Natural killer cell (primary cell): ENCODE results near the gene DNAH14. TPM values are rescaled to one million over a fixed set of nuclear protein-coding genes. Genes with fewer than 3 reads are reported as not detected.

Experiments
- ATAC-seq, 3 donors: fragments of 150-1000 bp in 2 of 3; fragments of 200-7000 bp in 1 of 3; cut with Tn5 transposase; 1 replicate in 1 of 3; 2 replicates in 2 of 3; pipeline ENCODE4 v1.10.0; 2021; ENCODE audit warnings: mild to moderate bottlenecking in 2 of 3, moderate library complexity in 2 of 3
- DNase-seq, 2 donors: peaks; one replicate each; pipeline versions ENCODE4 v3.0.0 to v3.0.0-alpha.2; 2013 to 2021; ENCODE audit warnings: mixed read lengths in 1 of 2
- H3K27ac ChIP-seq: one replicate; pipeline ENCODE4 v1.5.1; 2013; ENCODE audit warnings: mild to moderate bottlenecking, low read length
- H3K27me3 ChIP-seq: one replicate; pipeline ENCODE4 v1.6.1; 2013; ENCODE audit warnings: low read length; ENCODE audit not compliant: control insufficient read depth, insufficient read depth
- H3K36me3 ChIP-seq: one replicate; pipeline ENCODE4 v1.6.1; 2013; ENCODE audit warnings: low read length; ENCODE audit not compliant: control insufficient read depth, insufficient read depth
- H3K4me1 ChIP-seq: one replicate; pipeline ENCODE4 v1.6.1; 2013; ENCODE audit warnings: low read length; ENCODE audit not compliant: control insufficient read depth, insufficient read depth
- H3K4me3 ChIP-seq: one replicate; pipeline ENCODE4 v1.5.1; 2013; ENCODE audit warnings: low read length
- H3K9me3 ChIP-seq: one replicate; pipeline ENCODE4 v1.6.1; 2013; ENCODE audit warnings: low read length; ENCODE audit not compliant: control insufficient read depth, insufficient read depth
- H3K27ac Mint-ChIP-seq, 2 donors: one replicate each; pipeline ENCODE4 v1.8.0; 2022; ENCODE audit warnings: mild to moderate bottlenecking in 2 of 2, mixed read lengths in 2 of 2, moderate library complexity in 1 of 2
- H3K27me3 Mint-ChIP-seq, 2 donors: one replicate each; pipeline ENCODE4 v1.8.0; 2022; ENCODE audit warnings: low read depth in 2 of 2, mixed read lengths in 2 of 2
- H3K36me3 Mint-ChIP-seq: one replicate; pipeline ENCODE4 v1.8.0; 2022; ENCODE audit warnings: mixed read lengths
- H3K4me1 Mint-ChIP-seq, 2 donors: one replicate each; pipeline ENCODE4 v1.8.0; 2022; ENCODE audit warnings: mixed read lengths in 2 of 2
- H3K4me3 Mint-ChIP-seq: one replicate; pipeline ENCODE4 v1.8.0; 2022; ENCODE audit warnings: mild to moderate bottlenecking, moderate library complexity, mixed read lengths
- H3K9me3 Mint-ChIP-seq, 2 donors: one replicate each; pipeline ENCODE4 v1.8.0; 2022; ENCODE audit warnings: mixed read lengths in 2 of 2
- CTCF ChIP-seq: fragments of 200-600 bp; IDR thresholded peaks from one replicate; pipeline ENCODE4 v1.8.0; 2022; ENCODE audit warnings: antibody characterized with exemption
- WGBS: methylation state at CpG from one replicate; pipeline ENCODE4 v1.1.7; 2013; ENCODE audit warnings: missing lambda C conversion rate; ENCODE audit not compliant: insufficient coverage; 5-methylcytosine and 5-hydroxymethylcytosine counted together
- intact Hi-C: fragments of 100-400 bp; cut with micrococcal nuclease; formaldehyde crosslinking; loops from one replicate; pipeline ENCODE4 v1.14.2; 2022
- total RNA-seq, 4 donors: library from RNA; stranded (reverse); fragments of 120-200 nt in 1 of 4; gene quantifications; one replicate each; pipeline versions ENCODE4 v1.2.3 to v1.2.4, GENCODE V29; 2013 to 2022

The DNAH14 gene
- total RNA-seq, 3 donors from 2014 or later (not counting 1 experiment from before 2014, with no cell fraction given), result 0.35 to 1.3 TPM; not detected in 1

DNA sequence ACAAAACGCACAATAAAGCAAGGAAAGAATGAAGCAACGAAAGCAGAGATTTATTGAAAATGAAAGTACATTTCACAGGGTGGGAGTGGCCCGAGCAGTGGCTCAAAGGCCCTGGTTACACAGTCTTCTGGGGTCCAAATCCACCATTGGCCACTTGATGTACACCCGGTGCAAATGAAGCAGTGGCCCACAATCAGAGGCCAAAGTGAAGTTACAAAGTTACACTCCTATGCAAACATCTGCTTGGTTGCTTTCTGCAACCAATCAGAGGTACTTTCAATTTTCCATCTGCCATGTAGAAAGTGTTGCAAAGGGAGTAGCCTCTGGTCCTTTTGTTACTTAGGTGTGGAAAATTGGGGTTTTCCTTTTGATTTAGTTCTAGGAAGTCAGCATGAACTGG lies 10.0 kb upstream of the DNAH14 start:
- no peaks in the 10 kb centered on the region for H3K36me3 Mint-ChIP-seq
- Histone ChIP-seq H3K27me3 (peaks cover under 1% of the 10 kb centered on the region), H3K27ac (no peak overlapping the region), H3K4me1 (no peaks in the 10 kb centered on the region), H3K36me3 (no peaks in the 10 kb centered on the region), H3K4me3 (no peak overlapping the region), H3K9me3 (peaks cover under 1% of the 10 kb centered on the region)
- no peaks in the 10 kb centered on the region for H3K4me1 Mint-ChIP-seq
- WGBS, result 94% methylated on average over 4 of the region's 4 CpGs
- DNase-seq, result no peak
- H3K9me3 Mint-ChIP-seq, result peaks cover 0 to under 1% of the 10 kb centered on the region in 2 donors
- H3K4me3 Mint-ChIP-seq, result no peak overlapping the region
- no peaks in the 10 kb centered on the region for H3K27me3 Mint-ChIP-seq
- no peak overlapping the region for H3K27ac Mint-ChIP-seq
- TF ChIP-seq CTCF, result no peak
- intact Hi-C loops, result no loop called here
- no peak for ATAC-seq

- no peak overlapping the region for H3K27ac ChIP-seq
- no peaks in the 10 kb centered on the region for H3K36me3 Mint-ChIP-seq
- H3K27me3 Mint-ChIP-seq, result no peaks in the 10 kb centered on the region
- ATAC-seq (no peak), DNase-seq (no peak)
- no peaks in the 10 kb centered on the region for H3K9me3 ChIP-seq
- no peaks in the 10 kb centered on the region for H3K27me3 ChIP-seq
- intact Hi-C loops, result no loop called here
- H3K4me3 ChIP-seq, result no peak overlapping the region
- H3K4me1 Mint-ChIP-seq, result no peaks in the 10 kb centered on the region
- H3K27ac Mint-ChIP-seq, result no peak overlapping the region
- H3K4me3 Mint-ChIP-seq, result no peak overlapping the region
- H3K9me3 Mint-ChIP-seq, result no peaks in the 10 kb centered on the region
- H3K36me3 ChIP-seq, result no peaks in the 10 kb centered on the region
- no peaks in the 10 kb centered on the region for H3K4me1 ChIP-seq
- TF ChIP-seq CTCF, result no peak
These were observed 8.5 kb upstream of the DNAH14 start for GRCh38 chr1:224920930-224921329.

DNA sequence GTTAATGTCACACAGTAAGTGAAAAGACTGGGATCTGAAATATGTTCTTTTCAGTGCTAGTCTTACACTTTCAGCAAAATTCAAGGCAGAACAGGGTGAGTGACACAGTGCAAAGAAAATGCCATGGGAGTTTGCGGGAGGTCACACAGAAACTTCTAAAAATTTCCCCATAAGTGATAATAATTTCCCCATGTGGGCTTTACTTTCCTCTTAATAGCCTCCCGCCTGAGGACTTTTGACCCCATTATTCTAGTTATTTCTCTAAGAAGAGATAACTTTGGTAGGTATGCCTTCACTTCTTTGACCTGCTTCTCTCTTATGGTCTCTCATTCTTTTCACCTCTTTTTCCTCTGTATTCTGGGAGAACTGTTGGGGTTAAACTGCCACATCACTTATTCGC lies 8.1 kb upstream of the DNAH14 start:
- Histone ChIP-seq H3K27ac (no peak overlapping the region), H3K9me3 (no peaks in the 10 kb centered on the region), H3K27me3 (no peaks in the 10 kb centered on the region), H3K36me3 (no peaks in the 10 kb centered on the region), H3K4me3 (no peak overlapping the region), H3K4me1 (no peaks in the 10 kb centered on the region)
- Mint-ChIP-seq H3K4me1 (no peaks in the 10 kb centered on the region), H3K36me3 (no peaks in the 10 kb centered on the region), H3K27me3 (no peaks in the 10 kb centered on the region), H3K4me3 (no peak overlapping the region), H3K9me3 (no peaks in the 10 kb centered on the region), H3K27ac (no peak overlapping the region)
- WGBS, result 90% methylated on average over 2 of the region's 3 CpGs
- ATAC-seq, result no peak
- no peak for TF ChIP-seq CTCF
- no peak for DNase-seq
- intact Hi-C loops, result no loop called here

GRCh38 chr1:224922404-224923164 lies 6.9 kb upstream of the DNAH14 start:
- intact Hi-C loops, result no loop called here

More at GRCh38 chr1:224922404-224923164, 6.9 kb upstream of the DNAH14 start:
- Mint-ChIP-seq H3K27ac (no peak overlapping the region), H3K4me1 (no peaks in the 10 kb centered on the region), H3K36me3 (no peaks in the 10 kb centered on the region), H3K4me3 (no peak overlapping the region), H3K27me3 (peaks cover 0 to under 1% of the 10 kb centered on the region in 2 donors), H3K9me3 (no peaks in the 10 kb centered on the region)
- Histone ChIP-seq H3K4me3 (no peak overlapping the region), H3K27ac (no peak overlapping the region), H3K36me3 (no peaks in the 10 kb centered on the region), H3K9me3 (no peaks in the 10 kb centered on the region), H3K4me1 (no peaks in the 10 kb centered on the region), H3K27me3 (no peaks in the 10 kb centered on the region)
- TF ChIP-seq CTCF, result no peak
- WGBS, result 48% methylated on average over 5 of the region's 5 CpGs
- DNase-seq (peak in 1 of 2 donors; percentile 38), ATAC-seq (peak in 1 of 3 donors; percentile 48)
